HG03159 (cell line): Measurements from ENCODE around the gene MAPK4.

Source experiments
- ATAC-seq: cut with Tn5 transposase; IDR thresholded peaks from one replicate; pipeline ENCODE4 v1.9.1; 2021; ENCODE audit warnings: mild to moderate bottlenecking, moderate library complexity; ENCODE audit not compliant: unreplicated experiment

Gene MAPK4

GRCh38 chr18:50651334-50651733 is 91.4 kb downstream of the MAPK4 start:
- ATAC-seq: no peak

- ATAC-seq: no peak
These were observed 93.7 kb downstream of the MAPK4 start for GRCh38 chr18:50653402-50654093.

GRCh38 chr18:50654211-50654610 is 94.3 kb downstream of the MAPK4 start:
- no peak for ATAC-seq

DNA sequence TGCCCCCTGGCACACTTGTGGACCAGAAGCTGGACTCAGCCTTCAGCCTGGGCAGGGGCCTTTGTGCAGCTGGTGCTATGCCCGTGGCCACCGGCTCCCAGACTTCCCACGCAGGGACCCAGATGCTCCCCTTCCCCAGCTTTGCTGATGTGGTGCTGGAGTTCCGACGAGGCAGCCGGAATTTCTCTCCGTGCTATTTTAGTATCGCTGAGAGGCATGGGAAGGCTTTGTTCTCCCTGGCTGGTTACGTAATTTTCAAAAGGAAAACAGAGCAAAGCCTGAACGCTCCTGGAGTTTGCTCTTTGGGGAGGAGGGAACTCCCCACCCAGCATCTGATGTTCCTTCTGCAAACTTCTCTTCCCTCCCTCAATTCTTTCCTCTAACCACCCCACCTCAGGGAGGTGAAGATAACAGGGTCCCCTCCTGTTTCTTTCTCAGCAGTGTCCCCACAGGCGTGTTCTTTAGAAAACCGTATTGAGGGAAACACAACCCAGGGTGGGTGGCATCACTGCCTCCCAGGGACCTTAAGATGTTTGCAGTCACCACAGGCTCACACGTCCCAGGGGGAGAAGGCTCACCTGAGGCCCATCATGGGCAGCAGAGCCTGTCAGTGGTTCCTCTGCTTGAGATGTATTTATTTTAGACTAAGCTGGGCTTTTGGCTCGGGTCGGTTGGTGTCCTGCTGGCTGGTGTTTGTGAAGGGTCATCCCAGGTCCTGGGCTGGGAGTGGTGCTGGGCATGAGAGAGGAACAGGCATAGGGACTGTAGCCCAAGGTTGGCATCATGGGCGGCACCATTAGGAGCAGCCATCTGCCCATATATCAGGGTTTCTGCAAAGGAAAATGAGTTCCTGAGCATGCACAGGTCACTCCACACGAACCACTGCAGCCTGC is 95.0 kb downstream of the MAPK4 start:
- ATAC-seq: no peak

- no peak for ATAC-seq
These were observed 96.5 kb downstream of the MAPK4 start for GRCh38 chr18:50656396-50656795.

DNA sequence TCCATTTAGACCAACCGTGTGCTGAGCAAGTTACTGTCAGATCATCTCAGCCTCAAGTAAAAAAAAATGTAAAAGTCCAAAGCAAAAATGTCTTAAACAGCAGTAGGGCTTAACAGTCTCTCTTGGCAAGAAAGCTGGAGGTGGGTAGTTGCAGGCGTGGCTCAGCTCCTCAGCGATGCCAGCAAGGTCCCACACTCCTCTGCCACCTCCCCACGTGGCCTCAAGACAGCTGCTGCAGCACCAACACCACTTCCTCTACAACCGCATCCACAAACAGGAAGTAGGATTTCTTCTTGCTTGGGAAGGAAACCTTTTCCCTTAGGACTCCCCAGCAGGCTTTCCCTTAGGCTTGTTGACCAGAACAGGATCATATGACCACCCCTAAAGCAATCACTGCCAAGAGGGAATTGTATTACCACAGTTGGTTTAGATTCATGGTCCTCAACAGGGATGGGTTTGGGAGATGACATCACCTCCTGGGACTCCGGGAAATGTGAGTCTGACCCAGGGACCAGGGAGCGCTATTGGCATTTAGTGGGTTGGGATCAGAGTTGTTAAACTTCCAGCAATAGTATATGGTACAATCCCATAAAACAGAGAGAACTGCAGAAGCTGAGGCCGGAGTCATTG is 97.1 kb downstream of the MAPK4 start:
- no peak for ATAC-seq

GRCh38 chr18:50658601-50659000 is 98.7 kb downstream of the MAPK4 start:
- no peak for ATAC-seq

DNA sequence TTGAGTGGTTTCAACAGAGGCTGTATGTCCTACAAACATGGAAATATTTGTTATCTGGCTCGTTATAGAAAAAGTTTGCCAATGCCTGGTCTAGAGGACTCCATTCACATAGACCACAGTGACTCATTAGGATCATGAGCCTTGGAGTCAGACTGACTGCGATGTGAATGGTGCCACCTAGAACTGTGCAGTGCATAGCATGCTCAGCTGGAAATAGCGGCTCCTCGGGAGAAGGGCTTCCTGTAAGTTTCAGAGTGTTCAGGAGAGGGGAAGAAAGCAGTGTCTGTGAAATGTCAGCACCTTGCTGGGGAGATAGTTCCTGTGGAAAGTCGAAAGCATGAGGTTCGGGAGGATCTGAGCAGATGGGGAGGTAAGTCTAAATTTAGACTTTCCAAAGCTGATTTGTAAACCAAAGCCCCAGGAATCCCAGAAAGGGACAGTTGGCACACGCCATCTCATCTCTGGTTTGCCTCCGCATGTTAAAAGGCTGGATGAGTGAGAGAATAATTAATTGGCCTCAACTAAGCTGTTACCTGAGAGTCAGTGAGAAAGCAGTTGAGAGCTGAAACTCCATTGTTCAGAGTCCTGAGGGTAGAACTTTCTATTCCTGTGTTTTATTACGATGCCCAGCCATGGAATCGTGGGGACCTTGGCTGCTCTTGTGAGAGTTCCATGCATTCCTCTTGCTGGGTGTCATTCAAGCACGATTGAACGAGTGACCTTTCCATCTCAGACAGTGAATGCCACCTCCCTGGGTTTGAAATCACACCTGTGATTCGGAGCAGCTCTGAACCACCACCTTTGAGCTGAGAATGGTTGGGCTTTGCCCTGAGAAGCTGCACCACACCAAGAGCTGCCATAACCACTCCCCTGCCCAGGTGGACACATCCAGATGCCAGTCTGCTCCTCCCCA is 99.5 kb downstream of the MAPK4 start:
- no peak for ATAC-seq

GRCh38 chr18:50661013-50661412 is 101.1 kb downstream of the MAPK4 start:
- no peak for ATAC-seq

GRCh38 chr18:50662177-50662576 is 102.3 kb downstream of the MAPK4 start:
- no peak for ATAC-seq

- no peak for ATAC-seq
These were observed 103.0 kb downstream of the MAPK4 start for GRCh38 chr18:50662775-50663383.

DNA sequence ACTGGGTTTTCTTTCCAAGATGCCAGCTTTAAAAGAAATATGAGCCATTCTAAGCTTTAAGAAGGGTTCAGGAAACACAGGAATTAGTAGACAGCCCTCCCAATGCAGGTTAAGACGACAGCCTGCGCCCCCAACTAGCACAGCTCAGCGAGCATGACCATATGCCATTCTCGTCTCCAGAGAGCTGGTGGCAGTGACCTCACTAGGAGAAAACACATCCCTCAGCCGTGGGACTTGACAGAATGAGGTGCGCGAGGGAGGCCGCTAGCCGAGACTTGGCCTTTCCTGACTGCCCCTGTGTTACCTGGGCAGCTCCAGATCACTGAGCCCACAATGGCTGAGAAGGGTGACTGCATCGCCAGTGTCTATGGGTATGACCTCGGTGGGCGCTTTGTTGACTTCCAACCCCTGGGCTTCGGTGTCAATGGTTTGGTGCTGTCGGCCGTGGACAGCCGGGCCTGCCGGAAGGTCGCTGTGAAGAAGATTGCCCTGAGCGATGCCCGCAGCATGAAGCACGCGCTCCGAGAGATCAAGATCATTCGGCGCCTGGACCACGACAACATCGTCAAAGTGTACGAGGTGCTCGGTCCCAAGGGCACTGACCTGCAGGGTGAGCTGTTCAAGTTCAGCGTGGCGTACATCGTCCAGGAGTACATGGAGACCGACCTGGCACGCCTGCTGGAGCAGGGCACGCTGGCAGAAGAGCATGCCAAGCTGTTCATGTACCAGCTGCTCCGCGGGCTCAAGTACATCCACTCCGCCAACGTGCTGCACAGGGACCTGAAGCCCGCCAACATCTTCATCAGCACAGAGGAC is 103.9 kb downstream of the MAPK4 start:
- ATAC-seq: no peak

DNA sequence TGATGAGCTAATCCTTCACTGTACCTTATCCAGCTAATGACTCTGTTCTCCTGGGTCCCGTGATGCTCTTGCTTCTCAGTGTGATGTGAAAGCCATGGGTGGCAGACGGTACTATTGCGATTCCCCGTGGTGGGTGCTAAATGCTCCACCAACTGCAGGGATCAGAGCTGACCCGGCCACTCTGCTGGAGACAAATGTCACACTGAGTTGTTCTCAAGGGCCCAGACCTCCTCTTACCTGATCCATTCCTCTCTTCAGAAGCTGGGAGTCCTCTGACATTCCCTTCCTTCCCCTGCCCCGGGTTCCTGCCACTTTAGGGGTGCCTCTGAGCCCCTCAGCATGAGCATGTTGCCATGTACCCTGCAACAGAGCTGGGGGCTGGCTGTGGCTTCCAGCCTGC is 105.1 kb downstream of the MAPK4 start:
- ATAC-seq: no peak

DNA sequence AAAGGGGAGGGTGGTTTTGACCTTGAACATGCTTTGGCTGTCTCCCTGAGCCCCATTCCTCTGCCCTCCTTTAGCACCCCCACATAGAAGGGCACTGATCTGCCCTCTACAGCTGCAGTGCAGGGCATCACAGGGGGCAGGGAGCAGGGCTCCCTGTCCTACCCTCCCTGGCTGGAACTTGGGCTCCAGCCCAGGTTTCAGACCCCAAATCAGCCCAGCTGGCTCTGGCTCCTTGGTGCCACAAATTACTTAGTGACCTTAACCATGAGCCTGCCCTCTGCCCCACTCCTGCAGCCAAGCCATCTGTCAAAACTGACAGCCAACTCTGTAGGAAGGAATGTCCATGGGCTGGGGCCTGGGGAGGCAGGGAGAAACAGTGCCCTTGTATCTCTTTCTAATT is 105.6 kb downstream of the MAPK4 start:
- no peak for ATAC-seq

GRCh38 chr18:50666536-50666935 is 106.6 kb downstream of the MAPK4 start:
- ATAC-seq: no peak

GRCh38 chr18:50671376-50671775 is 111.5 kb downstream of the MAPK4 start:
- no peak for ATAC-seq

DNA sequence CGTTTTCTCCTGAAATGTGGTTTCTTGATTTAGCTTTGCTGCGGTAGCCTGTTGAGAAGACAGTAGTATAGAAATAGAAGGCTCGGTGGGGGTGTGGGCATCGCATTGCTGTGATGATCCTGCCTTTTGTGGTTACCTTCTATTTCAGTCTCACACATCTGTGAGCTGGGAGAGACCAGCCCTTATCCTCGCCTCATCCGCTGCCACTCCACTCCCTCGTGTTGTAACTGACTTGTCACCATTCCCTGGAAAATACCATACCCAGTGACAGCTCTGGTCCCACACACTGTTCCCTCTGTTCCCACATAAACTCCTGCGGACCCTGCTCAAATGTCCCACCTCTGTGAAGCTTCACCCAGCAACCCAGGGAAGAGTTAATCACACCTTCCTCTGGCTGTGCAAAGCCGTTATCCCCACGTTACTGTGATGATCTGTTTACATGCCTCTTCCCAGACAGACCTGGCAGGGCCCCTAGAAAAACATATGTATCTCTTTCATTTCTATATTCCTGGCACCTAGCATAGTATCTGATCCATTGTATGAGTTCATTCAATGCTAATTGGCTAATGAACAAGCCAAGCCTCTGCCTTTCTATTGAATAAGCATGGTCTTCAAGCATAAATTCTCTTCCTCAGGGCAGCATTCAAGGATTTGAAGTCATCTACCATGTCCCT is 114.6 kb downstream of the MAPK4 start:
- no peak for ATAC-seq

DNA sequence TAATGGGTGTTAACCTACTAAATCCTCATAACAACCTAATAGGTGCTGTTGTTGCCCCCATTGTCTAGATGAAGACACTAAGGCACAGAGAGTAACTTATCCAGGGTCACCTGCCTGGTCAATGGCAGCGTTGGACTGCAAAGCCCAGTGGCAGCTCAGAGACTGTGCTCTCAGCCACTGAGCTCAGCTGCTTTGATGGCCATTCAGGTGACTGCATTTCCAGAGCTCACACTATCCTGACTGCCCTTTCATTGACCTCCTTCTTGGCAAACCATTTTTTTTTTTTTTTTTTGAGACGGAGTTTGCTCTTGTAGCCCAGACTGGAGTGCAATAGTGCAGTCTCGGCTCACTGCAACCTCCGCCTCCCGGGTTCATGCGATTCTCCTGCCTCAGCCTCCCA is 115.2 kb downstream of the MAPK4 start:
- no peak for ATAC-seq

GRCh38 chr18:50678651-50679050 is 118.8 kb downstream of the MAPK4 start:
- ATAC-seq: no peak
